IPS-NIHi7 (cell line): ENCODE measurements around the gene CPSF3.
A peak's percentile ranks its signal among the peaks of the same experiment; 100 is the strongest.
"Not testable (repeated sequence)": the region's sequence is repeated elsewhere in the genome, so short reads cannot be mapped to it uniquely, and the experiment has no call there.

Source experiments
- DNase-seq: peaks from one replicate; pipeline ENCODE4 v3.0.0; 2012; ENCODE audit warnings: mixed read lengths; ENCODE audit errors: extremely low spot score

Gene CPSF3

DNA sequence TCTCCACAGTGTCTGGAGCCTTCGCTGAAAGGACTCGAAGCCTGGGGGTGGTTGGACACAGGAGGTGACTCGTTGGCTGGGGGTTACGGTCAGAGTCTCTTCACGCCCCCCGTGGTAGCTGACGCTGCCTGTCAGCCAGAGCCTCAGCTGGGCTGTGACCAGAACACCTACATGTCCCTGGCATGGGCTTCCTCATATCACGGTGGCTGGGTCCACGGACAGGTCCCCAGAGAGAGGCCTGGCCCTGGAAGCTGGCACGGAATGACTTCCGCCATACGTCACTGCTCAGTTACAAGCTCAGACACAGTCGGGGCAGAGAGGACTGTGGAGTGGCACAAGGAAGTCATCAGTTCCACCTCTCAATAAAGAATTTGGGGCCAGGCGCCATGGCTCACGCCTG lies 28.6 kb upstream of the CPSF3 start:
- no peak for DNase-seq

DNA sequence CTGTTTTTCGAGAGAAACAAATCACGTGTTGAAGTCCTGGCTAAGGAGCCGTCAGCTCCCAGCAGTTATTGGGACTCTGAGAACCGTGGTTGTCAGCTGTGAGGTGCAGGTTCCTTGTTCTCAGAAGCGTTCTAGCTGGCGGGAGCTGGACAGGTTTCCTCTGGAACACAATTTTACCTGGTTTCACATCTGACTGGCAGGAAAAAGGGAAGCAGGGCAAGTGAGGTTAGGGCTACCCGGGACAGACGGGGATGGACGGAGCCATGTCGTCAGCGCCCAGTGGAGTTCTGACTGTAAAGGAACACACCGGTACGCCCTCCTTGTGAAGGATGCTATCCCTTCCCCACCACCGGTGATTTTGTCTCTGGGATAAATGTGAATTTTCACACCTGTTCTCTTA lies 26.3 kb upstream of the CPSF3 start:
- DNase-seq: no peak

DNA sequence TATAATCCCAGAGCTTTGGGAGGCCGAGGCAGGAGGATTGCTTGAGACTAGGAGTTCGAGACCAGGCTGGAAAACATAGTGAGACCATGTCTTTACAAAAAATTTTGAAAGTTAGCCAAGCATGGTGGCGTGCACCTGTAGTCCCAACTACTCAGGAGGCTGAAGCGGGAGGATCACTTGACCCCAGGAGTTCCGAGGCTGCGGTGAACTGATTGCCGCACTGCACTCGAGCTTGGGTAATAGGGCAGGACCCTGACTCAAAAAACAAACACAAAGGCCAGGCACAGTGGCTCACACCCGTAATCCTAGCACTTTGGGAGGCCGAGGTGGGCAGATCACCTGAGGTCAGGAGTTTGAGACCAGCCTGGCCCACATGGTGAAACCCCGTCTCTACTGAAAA lies 25.2 kb upstream of the CPSF3 start:
- not testable (repeated sequence) for DNase-seq

- DNase-seq: no peak
These were observed 24.3 kb upstream of the CPSF3 start for GRCh38 chr2:9398881-9399780.

DNA sequence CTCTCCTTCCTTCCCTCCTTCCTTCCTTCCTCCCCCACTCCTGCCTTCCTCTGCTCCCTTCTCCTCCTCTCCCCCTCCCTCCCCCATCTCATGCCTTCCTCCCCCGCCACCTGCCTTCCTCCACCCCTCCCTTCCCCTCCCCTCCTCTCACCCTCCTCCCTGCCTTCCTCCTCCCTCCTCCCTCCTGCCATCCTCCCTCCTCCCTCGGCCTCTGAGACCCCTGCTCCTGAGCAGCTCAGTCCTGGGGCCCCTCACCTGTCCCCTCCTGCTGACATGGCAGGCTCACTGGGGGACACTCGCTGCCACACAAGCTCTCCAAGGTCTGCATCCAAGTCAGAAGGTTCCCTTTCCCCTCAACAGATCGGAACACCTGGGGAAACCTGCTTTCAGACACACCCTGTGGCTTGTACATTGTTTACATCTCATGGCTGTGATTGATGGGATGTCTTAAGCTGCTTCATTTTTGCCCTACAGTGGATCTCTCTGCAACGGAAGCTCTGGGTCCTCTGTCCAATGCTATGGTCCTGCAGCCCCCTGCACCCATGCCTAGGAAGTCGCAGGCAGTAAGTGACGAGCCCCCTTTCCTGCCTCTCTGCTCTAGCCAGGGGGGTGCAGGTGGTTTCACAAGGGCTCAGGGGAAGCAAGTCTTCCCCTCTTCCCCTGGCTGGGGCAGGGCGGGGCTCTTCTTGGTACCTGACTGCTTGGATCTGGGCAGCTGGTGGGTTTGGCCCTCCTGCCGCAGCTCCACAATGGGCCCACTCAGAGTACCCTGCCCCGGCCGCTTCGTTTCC lies 23.0 kb upstream of the CPSF3 start:
- no peak for DNase-seq

- DNase-seq: no peak
These were observed 22.4 kb upstream of the CPSF3 start for GRCh38 chr2:9401059-9401547.

GRCh38 chr2:9401646-9402371 lies 21.6 kb upstream of the CPSF3 start:
- DNase-seq: no peak

DNA sequence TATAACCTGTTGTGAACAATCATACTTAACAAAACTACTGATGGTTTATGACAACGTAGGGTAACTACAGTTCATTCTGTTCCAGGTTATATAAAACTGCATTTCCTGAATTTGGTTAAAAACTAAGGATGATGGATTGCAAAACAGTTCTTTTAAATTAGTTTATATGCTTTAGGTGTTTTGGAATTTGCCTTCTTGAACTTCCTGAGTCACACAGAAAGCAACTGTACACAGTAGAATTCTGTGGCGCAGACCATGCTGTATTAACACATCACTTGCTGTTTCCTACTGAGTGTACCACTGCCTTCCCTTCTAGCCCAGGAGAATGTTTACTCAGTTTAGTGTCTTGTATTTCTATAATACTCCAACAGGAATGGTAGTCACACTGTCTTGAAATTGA lies 19.5 kb upstream of the CPSF3 start:
- DNase-seq: no peak

DNA sequence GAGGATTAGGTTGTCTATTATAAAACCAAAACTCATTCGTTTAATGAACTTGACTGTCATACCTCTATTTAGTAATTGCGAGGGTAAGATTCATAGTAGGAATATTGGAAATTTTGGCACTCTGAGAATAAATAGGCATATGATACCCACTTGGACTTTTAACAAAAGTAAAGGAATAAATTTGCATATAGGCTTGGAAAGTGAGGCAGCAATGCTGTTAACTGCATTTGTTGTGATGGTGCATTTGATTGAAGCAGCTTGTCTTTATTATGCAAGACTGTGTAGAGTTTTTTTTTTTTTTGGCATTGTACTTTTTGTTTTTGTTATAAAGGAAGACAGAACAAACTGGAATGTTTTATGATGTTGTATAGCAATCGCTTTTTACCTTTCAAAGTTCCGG lies 19.0 kb upstream of the CPSF3 start:
- no peak for DNase-seq

DNA sequence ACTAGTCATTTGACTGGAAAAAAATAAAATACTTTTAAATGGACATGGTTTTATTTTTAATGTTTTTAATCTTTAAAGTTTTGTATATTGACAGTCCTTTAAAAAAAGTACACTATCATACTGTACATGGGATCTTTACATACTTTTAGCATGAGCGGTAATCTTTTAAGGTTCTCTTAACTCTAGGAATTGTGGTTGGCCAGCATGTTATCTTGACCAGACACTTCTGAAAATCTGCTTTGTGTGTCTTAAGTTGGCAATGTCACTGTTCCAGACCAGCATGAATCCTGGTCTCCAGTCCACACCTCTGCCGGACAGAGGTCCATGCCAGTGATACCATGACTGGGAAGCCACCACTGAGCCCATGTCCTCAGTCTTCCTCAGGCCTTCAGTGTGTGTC lies 17.8 kb upstream of the CPSF3 start:
- DNase-seq: no peak

GRCh38 chr2:9406529-9407362 lies 16.7 kb upstream of the CPSF3 start:
- no peak for DNase-seq

GRCh38 chr2:9407363-9407811 lies 16.1 kb upstream of the CPSF3 start:
- DNase-seq: no peak

DNA sequence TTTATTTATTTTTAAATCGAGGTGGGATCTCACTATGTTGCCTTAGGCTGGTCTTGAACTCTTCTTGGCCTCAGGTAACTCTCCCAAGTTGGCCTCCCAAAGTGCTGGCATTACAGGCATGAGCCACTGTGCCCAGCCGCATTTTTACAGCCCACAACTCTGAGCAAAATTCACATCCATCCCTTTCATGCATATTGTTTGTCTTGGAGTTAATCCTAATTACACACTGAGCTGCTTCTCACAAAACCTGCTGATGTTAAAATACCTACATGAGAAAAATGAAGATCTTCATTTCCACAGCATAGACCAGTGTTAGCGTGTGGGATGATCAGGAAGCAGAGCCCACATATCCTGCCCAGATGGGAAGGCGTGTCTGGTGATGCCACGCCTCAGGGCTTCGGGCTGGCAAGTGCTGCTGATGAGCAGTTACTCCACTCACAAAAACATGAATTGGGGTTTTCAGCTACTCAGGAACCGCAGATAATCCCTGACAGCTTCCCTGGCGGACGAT lies 14.8 kb upstream of the CPSF3 start:
- DNase-seq: no peak

DNA sequence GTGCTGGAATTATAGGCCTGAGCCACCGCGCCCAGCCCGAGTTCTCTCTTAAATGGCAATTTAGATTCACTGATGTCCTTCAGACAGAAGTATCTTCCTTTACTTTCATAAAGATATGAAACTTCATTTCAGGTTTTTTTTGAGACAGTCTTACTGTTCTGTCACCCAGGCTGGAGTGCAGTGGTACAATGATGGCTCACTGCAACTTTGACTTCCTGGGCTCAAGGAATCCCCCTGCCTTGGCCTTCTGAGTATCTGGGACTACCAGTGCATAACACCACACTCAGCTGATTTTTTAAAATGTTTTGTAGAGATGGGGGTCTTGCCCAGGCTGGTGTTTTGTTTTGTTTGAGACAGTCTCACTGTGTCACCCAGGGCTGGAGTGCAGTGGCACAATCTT lies 13.3 kb upstream of the CPSF3 start:
- DNase-seq: no peak

DNA sequence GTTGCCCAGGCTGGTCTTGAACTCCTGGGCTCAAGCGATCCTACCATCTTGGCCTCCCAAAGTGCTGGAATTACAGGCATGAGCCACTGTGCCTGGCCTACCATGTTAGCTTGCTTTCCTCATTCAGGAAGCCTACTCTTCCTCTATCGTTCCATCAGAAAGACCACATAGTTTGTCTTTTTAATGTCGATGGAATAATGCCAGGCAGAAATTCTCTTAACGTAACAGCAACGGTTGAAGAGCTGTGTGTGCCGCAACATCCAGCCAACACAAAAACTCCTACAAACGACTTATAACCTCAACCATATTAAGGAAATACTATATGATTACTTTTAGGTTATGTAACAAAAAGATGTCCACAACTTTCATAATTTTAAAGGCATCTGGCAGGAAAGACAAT lies 10.7 kb upstream of the CPSF3 start:
- DNase-seq: no peak

DNA sequence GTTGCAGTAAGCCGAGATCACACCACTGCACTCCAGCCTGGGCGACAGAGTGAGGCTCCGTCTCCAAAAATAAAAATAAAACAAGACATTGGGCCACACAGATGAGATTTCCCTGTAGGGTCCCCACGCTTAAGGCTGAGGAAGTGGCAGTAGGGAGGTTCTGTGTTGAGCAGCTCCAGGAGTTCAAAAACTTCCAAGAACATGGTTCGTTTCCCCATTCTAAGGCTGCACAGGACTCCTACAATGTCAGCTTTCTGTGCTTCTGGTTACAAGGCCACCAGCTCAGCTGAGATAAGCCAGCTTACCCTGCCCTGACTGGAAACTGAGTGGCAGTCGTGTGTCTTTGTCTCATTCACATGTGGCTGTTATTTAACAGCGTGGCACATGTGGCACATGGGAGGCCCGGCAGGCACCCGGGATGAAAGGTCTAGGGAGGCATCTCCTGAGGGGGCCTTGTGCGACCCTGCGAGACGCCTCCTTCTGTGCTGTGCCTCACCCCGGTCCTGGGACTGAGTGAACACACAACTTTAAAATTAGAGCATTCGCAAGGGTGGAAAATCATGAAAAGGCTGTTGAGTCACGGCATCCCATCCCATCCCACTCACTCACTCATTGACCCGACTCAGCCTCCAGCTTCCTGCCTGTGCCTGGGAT lies 7.8 kb upstream of the CPSF3 start:
- no peak for DNase-seq

- no peak for DNase-seq
These were observed 7.0 kb upstream of the CPSF3 start for GRCh38 chr2:9416267-9416961.

- peak; percentile 38 for DNase-seq
These were observed 6.5 kb upstream of the CPSF3 start for GRCh38 chr2:9416962-9417316.

- no peak for DNase-seq
These were observed 5.7 kb upstream of the CPSF3 start for GRCh38 chr2:9417725-9418124.

- no peak for DNase-seq
These were observed 4.7 kb upstream of the CPSF3 start for GRCh38 chr2:9418746-9419145.
